ENCODE measurements around the gene COPS8. TPM values are rescaled to one million over a fixed set of nuclear protein-coding genes. Genes with fewer than 3 reads are reported as not detected.

The COPS8 gene
- total RNA-seq, 6 donors from 2014 or later, result 24.1 to 48.3 (median 38.1) TPM

DNA sequence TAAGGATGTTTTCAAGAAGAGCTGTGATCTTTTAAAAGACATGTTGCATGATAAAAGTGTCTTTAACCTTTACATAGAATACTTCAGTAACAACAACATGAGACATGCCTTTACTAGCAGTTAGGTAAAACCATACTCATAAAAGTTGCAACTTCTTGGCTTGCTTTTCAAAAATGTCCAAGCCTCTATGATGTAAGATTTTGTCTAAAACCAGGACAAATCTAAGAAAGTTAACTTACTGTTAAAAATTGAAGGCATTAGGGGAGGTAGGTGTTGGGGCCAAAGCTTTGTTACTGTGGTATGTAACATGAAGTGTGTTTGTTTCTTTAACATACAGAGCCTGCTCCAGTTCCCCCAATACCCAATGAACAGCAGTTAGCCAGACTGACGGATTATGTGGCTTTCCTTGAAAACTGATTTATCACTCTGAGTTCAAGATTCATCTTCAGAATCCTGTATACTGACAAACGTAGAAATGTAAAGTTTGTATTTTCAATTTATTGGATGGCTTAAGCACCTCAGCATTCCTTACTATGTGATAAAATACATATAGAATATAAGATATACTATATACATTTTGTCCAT, 11.7 kb downstream of the COPS8 start:
- no peaks in the 10 kb centered on the region for H3K27me3 ChIP-seq
- no peak overlapping the region for H3K4me3 ChIP-seq
- ATAC-seq (ENCODE audit: low FRiP score in 2 of 2), result no peak
- H3K27ac ChIP-seq, result no peak overlapping the region
- WGBS, 2 donors, result 93 to 98% methylated on average over 2 of the region's 2 CpGs
- peaks cover 27 to 93% (median 58%) of the 10 kb centered on the region in 4 donors for H3K36me3 ChIP-seq
- DNase-seq, result no peak
- TF ChIP-seq POLR2A (IDR thresholded peaks at IDR 0.05), result no peak
- no peak for TF ChIP-seq CTCF (IDR thresholded peaks at IDR 0.05)
- TF ChIP-seq POLR2AphosphoS5 (IDR thresholded peaks at IDR 0.05), result no peak
- TF ChIP-seq EP300 (IDR thresholded peaks at IDR 0.05), result no peak
- peaks cover 0 to 9% (median 7%) of the 10 kb centered on the region in 4 donors for H3K4me1 ChIP-seq
- H3K9me3 ChIP-seq, result no peaks in the 10 kb centered on the region

GRCh38 chr2:237097911-237098702, 12.4 kb downstream of the COPS8 start:
- H3K9me3 ChIP-seq, result no peaks in the 10 kb centered on the region
- H3K4me3 ChIP-seq, result no peak overlapping the region
- no peak for TF ChIP-seq EP300 (IDR thresholded peaks at IDR 0.05)
- H3K27me3 ChIP-seq, result no peaks in the 10 kb centered on the region
- peaks cover 0 to 3% (median 1%) of the 10 kb centered on the region in 4 donors for H3K4me1 ChIP-seq
- ATAC-seq (ENCODE audit: low FRiP score in 2 of 2) (no peak), DNase-seq (no peak)
- peaks cover 27 to 96% (median 59%) of the 10 kb centered on the region in 4 donors for H3K36me3 ChIP-seq
- 88 to 92% methylated on average over 4 of the region's 4 CpGs for WGBS, 2 donors
- H3K27ac ChIP-seq, result no peak overlapping the region

DNA sequence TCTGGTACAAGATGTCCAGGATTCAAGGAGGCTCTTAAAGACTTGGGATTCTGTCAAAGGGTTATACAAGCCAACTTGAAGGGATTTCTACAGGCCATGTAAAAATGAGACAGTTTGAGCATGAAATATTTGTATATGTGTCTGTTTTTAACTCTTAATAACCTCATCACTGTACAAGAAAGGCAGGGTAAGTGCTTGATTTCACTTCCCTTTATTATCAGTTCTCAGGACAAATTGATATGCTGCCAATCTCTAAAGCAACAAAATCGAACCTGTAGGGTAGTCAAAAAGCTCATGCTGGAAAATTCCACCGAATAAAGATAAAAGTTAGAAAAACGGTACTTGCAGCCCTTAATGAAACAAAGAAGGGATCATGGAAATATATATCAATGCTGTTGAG, 14.1 kb downstream of the COPS8 start:
- no peak overlapping the region for H3K4me3 ChIP-seq
- no peaks in the 10 kb centered on the region for H3K4me1 ChIP-seq
- H3K9me3 ChIP-seq, result no peaks in the 10 kb centered on the region
- H3K27me3 ChIP-seq, result no peaks in the 10 kb centered on the region
- 89 to 91% methylated on average over 3 of the region's 3 CpGs for whole genome bisulfite sequencing, 2 donors
- TF ChIP-seq CTCF (IDR thresholded peaks at IDR 0.05) (no peak), EP300 (IDR thresholded peaks at IDR 0.05) (no peak), POLR2A (IDR thresholded peaks at IDR 0.05) (no peak), POLR2AphosphoS5 (IDR thresholded peaks at IDR 0.05) (no peak)
- H3K36me3 ChIP-seq, result peaks cover 19 to 82% (median 49%) of the 10 kb centered on the region in 4 donors
- no peak overlapping the region for H3K27ac ChIP-seq
- DNase-seq (no peak), ATAC-seq (ENCODE audit: low FRiP score in 2 of 2) (no peak)

- DNase-seq (no peak), ATAC-seq (ENCODE audit: low FRiP score in 2 of 2) (no peak)
- Histone ChIP-seq H3K4me3 (no peak overlapping the region), H3K27ac (no peak overlapping the region), H3K27me3 (no peaks in the 10 kb centered on the region), H3K9me3 (no peaks in the 10 kb centered on the region), H3K36me3 (peaks cover 13 to 67% (median 37%) of the 10 kb centered on the region in 4 donors), H3K4me1 (no peaks in the 10 kb centered on the region)
- no peak for TF ChIP-seq CTCF (IDR thresholded peaks at IDR 0.05)
- TF ChIP-seq POLR2AphosphoS5 (IDR thresholded peaks at IDR 0.05), result no peak
- TF ChIP-seq POLR2A (IDR thresholded peaks at IDR 0.05), result no peak
- TF ChIP-seq EP300 (IDR thresholded peaks at IDR 0.05), result no peak
- WGBS, 2 donors, result 87 to 92% methylated on average over 6 of the region's 6 CpGs
These were observed 15.7 kb downstream of the COPS8 start for GRCh38 chr2:237101118-237101979.

GRCh38 chr2:237102428-237102827, 16.7 kb downstream of the COPS8 start:
- Histone ChIP-seq H3K36me3 (peaks cover 6 to 57% (median 29%) of the 10 kb centered on the region in 4 donors), H3K27ac (no peak overlapping the region), H3K27me3 (no peaks in the 10 kb centered on the region), H3K4me1 (no peaks in the 10 kb centered on the region), H3K4me3 (no peak overlapping the region), H3K9me3 (no peaks in the 10 kb centered on the region)
- DNase-seq (no peak), ATAC-seq (ENCODE audit: low FRiP score in 2 of 2) (no peak)
- no peak for TF ChIP-seq EP300 (IDR thresholded peaks at IDR 0.05)
- no peak for TF ChIP-seq CTCF (IDR thresholded peaks at IDR 0.05)
- no peak for TF ChIP-seq POLR2AphosphoS5 (IDR thresholded peaks at IDR 0.05)
- TF ChIP-seq POLR2A (IDR thresholded peaks at IDR 0.05), result no peak
- WGBS, 2 donors, result 88 to 96% methylated on average over 3 of the region's 3 CpGs

All from upper lobe of left lung (tissue), 6 donors.